T follicular helper cell (primary cell): ENCODE data around the gene HERC3.
A peak's percentile ranks its signal among the peaks of the same experiment; 100 is the strongest.

Experiments used
- DNase-seq: peaks from one replicate; pipeline ENCODE4 v3.0.0-alpha.2; 2020; ENCODE audit warnings: low read depth

Gene HERC3

GRCh38 chr4:88660446-88661294 lies 68.4 kb downstream of the HERC3 start:
- DNase-seq: no peak

- DNase-seq: no peak
Observed at GRCh38 chr4:88661739-88662138, 69.5 kb downstream of the HERC3 start.

- no peak for DNase-seq
Observed at GRCh38 chr4:88672987-88673386, 80.7 kb downstream of the HERC3 start.

- DNase-seq: no peak
Observed at GRCh38 chr4:88673886-88674285, 81.6 kb downstream of the HERC3 start.

- DNase-seq: no peak
Observed at GRCh38 chr4:88674565-88674964, 82.3 kb downstream of the HERC3 start.

- no peak for DNase-seq
Observed at GRCh38 chr4:88674979-88675378, 82.7 kb downstream of the HERC3 start.

- no peak for DNase-seq
Observed at GRCh38 chr4:88675543-88675942, 83.3 kb downstream of the HERC3 start.

GRCh38 chr4:88681209-88681608 lies 88.9 kb downstream of the HERC3 start:
- no peak for DNase-seq

- no peak for DNase-seq
Observed at GRCh38 chr4:88690355-88690754, 98.1 kb downstream of the HERC3 start.

- no peak for DNase-seq
Observed at GRCh38 chr4:88693792-88694191, 101.5 kb downstream of the HERC3 start.

GRCh38 chr4:88696630-88697029 lies 104.3 kb downstream of the HERC3 start:
- DNase-seq: no peak

- no peak for DNase-seq
Observed at GRCh38 chr4:88697141-88697540, 104.9 kb downstream of the HERC3 start.

GRCh38 chr4:88697588-88698329 lies 105.5 kb downstream of the HERC3 start, which contains the start of gene NAP1L5:
Gene NAP1L5 (minus strand): TSS chr4:88697829. CDS start chr4:88697754, 75 bp downstream.
- DNase-seq: peak; percentile 66

GRCh38 chr4:88698519-88698918 lies 106.2 kb downstream of the HERC3 start:
- DNase-seq: no peak

- no peak for DNase-seq
Observed at GRCh38 chr4:88702782-88703181, 110.5 kb downstream of the HERC3 start.

GRCh38 chr4:88705223-88705622 lies 112.9 kb downstream of the HERC3 start:
- DNase-seq: no peak

- DNase-seq: no peak
Observed at GRCh38 chr4:88705805-88706492, 113.7 kb downstream of the HERC3 start.

GRCh38 chr4:88706574-88706973 lies 114.3 kb downstream of the HERC3 start:
- DNase-seq: no peak

- no peak for DNase-seq
Observed at GRCh38 chr4:88709989-88710388, 117.7 kb downstream of the HERC3 start.

- DNase-seq: no peak
Observed at GRCh38 chr4:88713782-88714181, 121.5 kb downstream of the HERC3 start.

GRCh38 chr4:88718098-88718497 lies 125.8 kb downstream of the HERC3 start:
- no peak for DNase-seq

GRCh38 chr4:88719381-88719780 lies 127.1 kb downstream of the HERC3 start:
- DNase-seq: no peak
